HG03139 (cell line): Measurements from ENCODE around the gene ADARB2.
A peak's percentile ranks its signal among the peaks of the same experiment; 100 is the strongest.
"Not testable (repeated sequence)": the region's sequence is repeated elsewhere in the genome, so short reads cannot be mapped to it uniquely, and the experiment has no call there.

Experiments used
- ATAC-seq: cut with Tn5 transposase; IDR thresholded peaks from one replicate; pipeline ENCODE4 v1.9.1; 2021; ENCODE audit not compliant: unreplicated experiment

ADARB2 gene

GRCh38 chr10:1475098-1475591, 262.2 kb downstream of the ADARB2 start:
- no peak for ATAC-seq

DNA sequence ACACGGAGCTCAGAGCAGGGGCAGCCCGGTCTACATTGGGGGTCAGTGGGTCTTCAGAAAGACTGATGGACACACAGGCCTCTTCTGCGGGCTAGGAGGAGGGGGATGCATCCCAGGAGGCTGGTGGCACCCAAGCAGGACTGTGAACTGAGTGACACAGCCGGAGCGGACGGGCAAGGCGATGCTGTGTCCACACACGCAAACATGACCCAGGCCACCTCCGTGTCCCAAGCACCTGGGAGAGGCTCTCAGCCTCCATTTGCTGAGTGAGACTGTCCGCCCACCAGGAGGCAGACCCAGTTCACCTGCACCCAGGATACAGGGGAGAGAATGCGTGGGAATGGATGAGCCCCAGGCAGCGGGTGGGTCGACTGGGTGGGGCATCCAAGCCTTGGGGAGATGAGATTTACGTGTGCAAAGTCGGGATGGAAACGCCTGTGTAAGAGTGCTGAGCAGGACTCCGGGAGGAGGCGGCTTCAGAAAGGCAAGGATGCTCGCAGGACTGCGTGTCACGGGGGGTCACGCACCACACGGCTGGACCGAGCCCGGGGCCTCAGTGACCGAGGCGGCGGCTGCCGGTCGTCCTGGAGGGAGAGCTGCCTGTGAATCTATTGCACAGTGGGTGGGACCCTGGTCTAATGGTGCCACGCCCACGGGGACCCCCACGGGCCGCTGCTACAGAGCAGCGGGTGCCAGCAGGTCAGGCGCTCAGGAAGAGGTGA, 262.8 kb downstream of the ADARB2 start:
- ATAC-seq: no peak

- ATAC-seq: no peak
These were observed 263.5 kb downstream of the ADARB2 start for GRCh38 chr10:1473874-1474273.

DNA sequence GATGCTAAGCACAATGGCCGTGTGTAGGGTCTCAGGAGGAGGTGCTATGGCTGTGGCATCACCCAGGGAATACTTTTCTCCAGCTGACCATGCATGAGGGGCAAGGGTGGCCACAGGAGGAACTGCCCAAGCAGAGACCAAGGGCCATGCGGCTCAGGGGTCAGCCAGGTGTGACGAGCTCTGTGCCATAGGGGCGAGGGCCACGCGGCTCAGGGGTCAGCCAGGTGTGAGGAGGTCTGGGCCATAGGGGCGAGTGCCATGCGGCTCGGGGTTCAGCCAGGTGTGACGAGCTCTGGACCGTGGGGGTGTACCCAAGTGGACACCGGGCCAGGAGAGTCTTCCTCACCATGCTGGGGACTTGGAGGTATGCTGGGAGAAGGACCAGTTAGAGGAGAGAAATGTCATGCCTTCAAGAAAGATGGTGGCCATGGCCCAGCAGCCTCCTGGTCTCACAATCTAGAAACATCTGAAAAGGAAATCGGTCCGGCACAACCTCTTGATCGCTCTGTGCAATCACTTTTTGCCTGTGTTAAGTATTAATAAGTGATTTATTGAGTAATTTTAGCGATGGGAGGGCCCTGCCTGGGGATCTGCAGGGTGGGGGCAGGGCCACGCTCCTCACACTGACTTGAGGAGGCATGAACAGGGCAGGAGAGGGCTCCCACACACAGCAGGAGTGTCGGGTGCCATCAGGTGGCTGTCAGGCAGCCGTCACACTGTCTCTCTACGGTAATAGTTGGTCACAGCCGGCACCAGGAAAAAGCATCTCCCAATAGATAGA, 265.0 kb downstream of the ADARB2 start:
- ATAC-seq: no peak

DNA sequence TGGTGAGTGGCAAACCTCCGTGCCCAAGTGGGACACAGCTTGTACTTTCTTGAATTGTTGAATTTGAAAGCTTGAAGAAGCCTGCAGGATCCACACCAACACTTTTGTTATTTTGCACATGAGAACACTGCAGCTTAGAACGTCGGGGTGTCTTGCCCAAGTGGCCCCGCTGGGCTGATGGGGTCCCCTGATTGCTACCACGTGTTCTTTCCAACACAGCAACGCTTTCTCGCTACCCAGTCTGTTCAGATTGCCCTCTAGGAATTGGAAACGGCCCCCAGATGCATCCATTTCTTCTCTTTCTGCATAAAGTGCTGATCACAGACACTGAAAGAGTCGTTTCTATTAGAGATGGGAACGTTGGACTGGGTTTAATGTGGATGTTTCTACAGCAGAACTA, 268.5 kb downstream of the ADARB2 start:
- no peak for ATAC-seq

- ATAC-seq: no peak
These were observed 269.8 kb downstream of the ADARB2 start for GRCh38 chr10:1467334-1468076.

DNA sequence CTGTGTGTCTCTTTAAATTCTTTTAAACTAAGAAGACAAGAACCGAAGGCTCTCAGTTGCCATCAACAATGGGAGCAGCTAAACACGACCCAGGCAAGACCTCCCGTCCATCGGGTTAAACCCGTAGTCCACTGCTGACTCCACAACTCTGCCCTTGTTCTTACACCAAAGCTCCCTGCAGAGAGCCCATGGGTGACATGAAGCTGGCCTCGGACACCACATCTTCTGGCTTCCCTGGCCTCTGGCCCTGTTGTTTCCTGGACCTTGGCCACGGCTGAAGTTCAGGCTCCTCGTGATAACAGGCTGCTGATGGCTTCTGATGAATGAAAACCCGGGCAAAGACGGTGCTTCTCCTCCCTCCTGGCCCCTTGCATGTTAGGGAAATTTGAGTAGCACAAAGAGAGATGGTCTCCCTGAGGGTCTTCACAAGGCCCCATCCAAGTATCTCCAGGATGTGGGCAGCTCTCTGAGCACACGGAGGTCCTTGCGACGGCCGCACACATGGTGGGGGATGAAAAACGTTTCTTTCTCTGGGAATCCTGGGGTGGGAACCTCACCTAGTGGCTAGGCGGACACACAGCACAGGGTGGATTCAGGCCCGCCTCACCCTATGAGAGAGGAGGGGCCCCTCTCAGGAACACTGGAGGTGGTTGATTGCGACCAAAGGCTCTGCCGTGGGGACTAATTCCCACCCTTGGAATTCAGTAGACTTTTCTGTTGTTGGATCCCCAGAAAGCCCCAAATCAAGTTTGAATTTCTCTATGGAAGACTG, 271.1 kb downstream of the ADARB2 start:
- no peak for ATAC-seq

DNA sequence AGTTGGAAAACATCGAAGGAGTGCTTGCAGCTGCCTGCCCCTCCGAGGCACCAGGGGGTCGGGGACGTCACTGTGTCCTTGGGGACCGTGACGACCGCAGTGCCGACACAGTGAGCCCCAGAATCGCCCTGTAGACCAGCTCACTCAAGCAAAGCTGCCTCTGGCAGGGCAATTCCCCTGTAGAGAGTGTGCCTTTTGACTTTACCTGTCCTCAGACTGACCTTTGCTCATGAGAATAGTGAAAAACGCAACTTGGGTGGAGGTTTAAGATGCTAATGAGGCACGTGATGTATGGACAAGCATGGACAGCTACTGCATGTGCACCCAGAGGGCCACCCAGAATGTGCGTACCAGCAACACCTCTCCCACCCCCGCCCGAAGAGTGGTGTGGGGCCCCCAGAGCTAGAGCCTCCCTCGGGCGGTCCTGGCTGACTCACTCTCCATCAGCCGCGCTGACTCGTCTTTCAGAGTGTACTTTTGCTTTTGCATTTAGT, 271.9 kb downstream of the ADARB2 start:
- ATAC-seq: peak; percentile 75

- no peak for ATAC-seq
These were observed 272.4 kb downstream of the ADARB2 start for GRCh38 chr10:1464881-1465417.

GRCh38 chr10:1463971-1464370, 273.4 kb downstream of the ADARB2 start:
- ATAC-seq: not testable (repeated sequence)

- no peak for ATAC-seq
These were observed 274.2 kb downstream of the ADARB2 start for GRCh38 chr10:1462994-1463633.

DNA sequence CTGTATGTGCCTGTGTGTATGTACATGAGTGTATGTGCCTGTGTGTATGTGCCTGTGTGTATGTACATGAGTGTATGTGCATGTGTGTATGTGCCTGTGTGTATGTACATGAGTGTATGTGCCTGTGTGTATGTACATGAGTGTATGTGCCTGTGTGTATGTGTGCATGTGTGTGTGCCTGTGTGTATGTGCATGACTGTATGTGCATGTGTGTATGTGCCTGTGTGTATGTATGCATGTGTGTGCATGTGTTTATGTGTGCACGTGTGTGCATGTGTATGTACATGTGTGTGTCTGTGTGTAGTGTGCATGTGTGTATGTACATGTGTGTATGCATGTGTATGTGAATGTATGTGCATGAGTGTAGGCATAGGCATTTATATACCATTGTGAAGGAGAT, 274.8 kb downstream of the ADARB2 start:
- no peak for ATAC-seq

GRCh38 chr10:1462032-1462431, 275.3 kb downstream of the ADARB2 start:
- no peak for ATAC-seq

DNA sequence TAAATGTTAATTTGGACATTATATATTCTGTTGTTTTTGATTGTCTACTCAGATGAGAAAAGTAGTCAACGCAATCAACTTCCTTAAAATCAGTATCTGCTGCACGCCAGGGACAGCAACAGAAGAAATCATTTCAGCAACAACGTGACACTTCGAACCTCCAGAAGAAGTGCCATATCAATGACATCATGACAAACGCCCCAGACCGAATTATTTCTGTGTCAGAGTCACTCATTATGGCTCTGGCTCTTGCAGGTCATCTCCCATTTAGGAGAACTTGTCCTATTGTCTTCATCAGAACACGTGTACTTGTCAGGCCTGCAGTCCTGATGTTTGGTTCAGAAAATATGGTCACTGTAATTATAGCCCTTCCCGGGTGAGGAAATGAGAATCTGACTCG, 276.3 kb downstream of the ADARB2 start:
- no peak for ATAC-seq

GRCh38 chr10:1459664-1460063, 277.7 kb downstream of the ADARB2 start:
- ATAC-seq: not testable (repeated sequence)

DNA sequence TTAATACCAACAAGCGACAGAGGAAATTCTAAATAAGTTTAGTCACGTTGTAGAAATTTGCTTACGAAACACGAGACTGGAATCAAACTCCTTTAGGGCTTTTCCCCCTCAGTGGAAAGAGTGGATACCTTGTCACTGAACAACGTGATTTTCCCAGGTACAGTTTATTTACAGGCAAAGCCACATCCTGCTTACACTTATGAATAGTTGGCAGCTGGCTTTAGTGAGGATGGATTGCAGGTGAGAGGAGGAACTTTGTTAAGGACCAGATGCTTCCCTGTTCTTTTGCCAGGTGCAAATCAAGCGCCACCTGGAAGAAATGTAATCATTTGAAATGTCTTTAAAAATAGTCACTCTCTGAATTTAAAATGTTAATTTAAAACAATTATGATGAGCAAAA, 282.4 kb downstream of the ADARB2 start:
- ATAC-seq: no peak

DNA sequence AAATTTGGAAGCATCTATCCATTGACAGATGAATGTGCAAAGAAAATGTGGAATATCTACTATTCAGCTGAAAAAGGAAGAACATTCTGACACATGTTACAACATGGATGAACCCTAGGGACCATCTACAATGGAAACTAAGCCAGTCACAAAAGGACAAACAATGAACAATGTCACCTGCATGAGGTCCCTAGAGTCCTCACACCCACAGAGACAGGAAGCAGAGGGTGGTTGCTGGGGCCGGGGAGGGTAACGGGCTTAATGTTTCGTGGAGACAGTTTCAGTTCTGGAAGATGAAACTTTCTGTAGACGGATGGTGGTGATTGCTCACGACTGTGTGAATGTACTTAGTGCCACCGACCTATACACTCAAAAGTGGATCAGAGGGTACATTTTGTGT, 282.9 kb downstream of the ADARB2 start:
- peak; percentile 98 for ATAC-seq

DNA sequence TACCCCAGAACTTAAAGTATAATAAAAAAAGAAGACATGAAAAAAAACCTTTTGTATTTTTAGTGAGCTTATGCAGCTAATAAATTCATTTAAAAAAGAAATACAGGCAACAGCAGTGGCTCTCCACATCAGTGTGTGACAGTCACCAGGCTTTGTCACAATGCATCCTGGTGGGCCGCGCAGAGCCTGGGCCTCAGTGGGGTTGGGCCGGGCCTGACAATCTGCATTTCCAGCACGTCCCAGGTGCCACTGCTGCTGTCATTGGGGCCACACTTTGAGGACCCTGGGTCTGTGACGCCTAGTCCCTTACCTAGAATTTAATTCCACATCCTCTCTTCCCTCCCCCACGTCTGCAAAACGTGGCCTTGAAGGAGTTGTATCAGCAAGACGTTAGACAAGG, 284.5 kb downstream of the ADARB2 start:
- no peak for ATAC-seq

DNA sequence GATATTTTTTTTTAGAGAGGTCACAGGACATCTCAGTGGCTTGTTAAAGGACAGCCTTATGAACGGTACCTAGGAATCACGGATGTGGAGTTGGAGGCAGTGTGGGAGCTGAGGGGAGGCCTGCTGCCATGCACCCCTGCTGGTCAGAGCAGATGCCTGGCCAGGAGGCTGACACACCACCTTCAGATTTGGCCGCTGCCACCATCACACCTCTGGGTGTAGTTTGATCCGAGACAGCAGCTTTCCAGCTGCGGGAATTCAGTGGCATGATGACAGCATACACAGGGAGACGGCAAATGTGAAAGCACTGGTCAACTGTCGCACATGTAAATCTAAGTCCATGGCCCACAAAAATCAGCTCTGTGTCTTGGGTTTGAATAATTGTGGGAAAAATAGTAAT, 285.4 kb downstream of the ADARB2 start:
- no peak for ATAC-seq

- ATAC-seq: no peak
These were observed 285.9 kb downstream of the ADARB2 start for GRCh38 chr10:1451362-1451888.
